A549 treated with AZD2906 at 1 μM for 4 hours (cell line): Measurements from ENCODE around the gene RPS6KL1. TPM values are rescaled to one million over a fixed set of nuclear protein-coding genes. Genes with fewer than 3 reads are reported as not detected.

ENCODE experiments used
- total RNA-seq: library from RNA; stranded (reverse); fragments of 200-300 nt; extraction: Qiagen RNA extraction; gene quantifications from 5 replicates; pipeline ENCODE4 v1.2.3, GENCODE V29; 2022

The RPS6KL1 gene
- total RNA-seq: 0.23 to 0.49 TPM (median 0.40 TPM) in 5 replicates

GRCh38 chr14:74922752-74923401 lies at the start of gene RPS6KL1:
RPS6KL1 (minus strand) TSS chr14:74923260; CDS start chr14:74921541, 1,719 bp downstream.

GRCh38 chr14:74955229-74956026 lies 32.4 kb upstream of the RPS6KL1 start, which contains the start of gene PGF:
PGF (minus strand) TSS chr14:74955597; CDS start chr14:74955242, 355 bp downstream.

GRCh38 chr14:74881431-74882102 lies 41.5 kb downstream of the RPS6KL1 start, which contains the start of gene DLST:
DLST (plus strand) TSS chr14:74881916; CDS start chr14:74881954, 38 bp downstream.

GRCh38 chr14:74875941-74876913 lies 46.8 kb downstream of the RPS6KL1 start, which contains the start of gene PROX2:
PROX2 (minus strand) TSS chr14:74876145; CDS start chr14:74863834, 12,311 bp downstream.

Other genes starting within 250 kb of the RPS6KL1 start
- gene AREL1, start 210.2 kb downstream of the RPS6KL1 start, total RNA-seq: 20.7 to 24.3 TPM (median 23.4 TPM) in 5 replicates
- gene FCF1, start 210.1 kb downstream of the RPS6KL1 start, total RNA-seq: 40.8 to 64.4 TPM (median 42.8 TPM) in 5 replicates
- gene YLPM1, start 159.9 kb downstream of the RPS6KL1 start, total RNA-seq: 30.2 to 41.3 TPM (median 34.2 TPM) in 5 replicates
- gene PROX2, start 47.1 kb downstream of the RPS6KL1 start, total RNA-seq: not detected in 5 replicates
- 95.9 to 103 TPM (median 98.6 TPM) in 5 replicates for gene DLST, start 41.3 kb downstream of the RPS6KL1 start, total RNA-seq
- 5.0 to 6.2 TPM (median 5.9 TPM) in 5 replicates for gene PGF, start 32.3 kb upstream of the RPS6KL1 start, total RNA-seq
- 77.7 to 83.0 TPM (median 80.9 TPM) in 5 replicates for gene EIF2B2, start 79.7 kb upstream of the RPS6KL1 start, total RNA-seq
- gene MLH3, start 128.2 kb upstream of the RPS6KL1 start, total RNA-seq: 16.9 to 19.6 TPM (median 18.3 TPM) in 5 replicates
- gene ACYP1, start 140.8 kb upstream of the RPS6KL1 start, total RNA-seq: 26.2 to 29.5 TPM (median 27.7 TPM) in 5 replicates
- gene ZC2HC1C, start 146.4 kb upstream of the RPS6KL1 start, total RNA-seq: 5.3 to 6.2 TPM (median 6.0 TPM) in 5 replicates
- 32.2 to 34.0 TPM (median 33.4 TPM) in 5 replicates for gene NEK9, start 203.8 kb upstream of the RPS6KL1 start, total RNA-seq